Gastrocnemius medialis (tissue), 4 donors: ENCODE measurements around the gene CHRM2.

ENCODE experiments used
- CTCF ChIP-seq, 5 experiments: fragments of 450-650 bp in 3 of 5; fragments of 200-600 bp in 2 of 5; sonication (generic) in 2 of 5; IDR thresholded peaks in 4 of 5; conservative IDR thresholded peaks in 1 of 5; 1 replicate in 4 of 5; 2 replicates in 1 of 5; pipeline ENCODE4 v1.5.1; 2016 to 2019; ENCODE audit warnings: antibody characterized with exemption in 5 of 5, mild to moderate bottlenecking in 3 of 5, moderate library complexity in 3 of 5
- POLR2A ChIP-seq, 2 donors: fragments of 450-650 bp; IDR thresholded peaks; one replicate each; pipeline ENCODE4 v1.6.1; 2017; ENCODE audit warnings: antibody characterized with exemption in 2 of 2, mild to moderate bottlenecking in 2 of 2, moderate library complexity in 2 of 2

DNA sequence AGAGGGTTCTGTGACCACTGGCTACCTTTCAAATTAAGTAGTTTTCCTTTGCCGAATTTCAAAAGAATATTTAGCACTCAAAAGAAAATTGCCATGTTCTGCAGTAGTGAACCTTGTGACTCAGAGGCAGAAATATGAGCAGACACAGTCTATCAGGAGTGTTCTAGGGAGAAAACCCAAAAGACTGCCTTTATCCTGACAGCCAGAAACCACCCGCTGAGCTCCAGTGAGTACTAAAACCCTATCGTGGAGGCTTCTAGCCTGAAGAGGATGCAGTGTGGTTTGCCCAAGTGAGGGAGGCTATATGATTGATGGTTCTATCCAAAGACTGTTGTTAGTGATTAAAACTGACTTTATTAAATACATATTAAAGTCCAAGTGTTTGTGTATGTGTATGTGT is 21.9 kb downstream of the CHRM2 start:
- TF ChIP-seq CTCF (IDR thresholded peaks at IDR 0.05 in 4 of 5, conservative IDR thresholded peaks at IDR 0.05 in 1 of 5) (no peak), POLR2A (IDR thresholded peaks at IDR 0.05) (no peak)
